ENCODE data around the gene ATXN3L.
"Not testable (repeated sequence)": the region's sequence is repeated elsewhere in the genome, so short reads cannot be mapped to it uniquely, and the experiment has no call there.

ATXN3L gene

GRCh38 chrX:13305108-13305507, 14.7 kb downstream of the ATXN3L start:
- DNase-seq (ENCODE audit: low read depth), result no peak

GRCh38 chrX:13304052-13304451, 15.8 kb downstream of the ATXN3L start:
- DNase-seq (ENCODE audit: low read depth), result no peak

- not testable (repeated sequence) for DNase-seq (ENCODE audit: low read depth)
Measured at GRCh38 chrX:13303248-13303647, 16.6 kb downstream of the ATXN3L start.

- DNase-seq (ENCODE audit: low read depth), result no peak
Measured at GRCh38 chrX:13298836-13299235, 21.0 kb downstream of the ATXN3L start.

GRCh38 chrX:13295841-13296240, 24.0 kb downstream of the ATXN3L start:
- no peak for DNase-seq (ENCODE audit: low read depth)

GRCh38 chrX:13293700-13294099, 26.2 kb downstream of the ATXN3L start:
- DNase-seq (ENCODE audit: low read depth), result no peak

GRCh38 chrX:13290891-13291614, 28.8 kb downstream of the ATXN3L start:
- DNase-seq (ENCODE audit: low read depth), result no peak

- DNase-seq (ENCODE audit: low read depth), result no peak
Measured at GRCh38 chrX:13288671-13289070, 31.2 kb downstream of the ATXN3L start.

- DNase-seq (ENCODE audit: low read depth), result no peak
Measured at GRCh38 chrX:13287816-13288215, 32.0 kb downstream of the ATXN3L start.

GRCh38 chrX:13285693-13286092, 34.2 kb downstream of the ATXN3L start:
- DNase-seq (ENCODE audit: low read depth), result no peak

- no peak for DNase-seq (ENCODE audit: low read depth)
Measured at GRCh38 chrX:13285229-13285628, 34.6 kb downstream of the ATXN3L start.

GRCh38 chrX:13284570-13284969, 35.3 kb downstream of the ATXN3L start:
- no peak for DNase-seq (ENCODE audit: low read depth)

- no peak for DNase-seq (ENCODE audit: low read depth)
Measured at GRCh38 chrX:13283950-13284546, 35.8 kb downstream of the ATXN3L start.

GRCh38 chrX:13283512-13283911, 36.3 kb downstream of the ATXN3L start:
- no peak for DNase-seq (ENCODE audit: low read depth)

- no peak for DNase-seq (ENCODE audit: low read depth)
Measured at GRCh38 chrX:13281289-13281688, 38.6 kb downstream of the ATXN3L start.

- no peak for DNase-seq (ENCODE audit: low read depth)
Measured at GRCh38 chrX:13279279-13280018, 40.4 kb downstream of the ATXN3L start.

GRCh38 chrX:13277539-13277938, 42.3 kb downstream of the ATXN3L start:
- DNase-seq (ENCODE audit: low read depth), result no peak

- DNase-seq (ENCODE audit: low read depth), result no peak
Measured at GRCh38 chrX:13276991-13277390, 42.9 kb downstream of the ATXN3L start.

- no peak for DNase-seq (ENCODE audit: low read depth)
Measured at GRCh38 chrX:13275031-13275430, 44.8 kb downstream of the ATXN3L start.

GRCh38 chrX:13272426-13272825, 47.4 kb downstream of the ATXN3L start:
- no peak for DNase-seq (ENCODE audit: low read depth)

GRCh38 chrX:13271511-13271910, 48.3 kb downstream of the ATXN3L start:
- no peak for DNase-seq (ENCODE audit: low read depth)

GRCh38 chrX:13270360-13270759, 49.5 kb downstream of the ATXN3L start:
- no peak for DNase-seq (ENCODE audit: low read depth)

GRCh38 chrX:13268874-13269273, 51.0 kb downstream of the ATXN3L start:
- DNase-seq (ENCODE audit: low read depth), result no peak

Data from stimulated activated CD8-positive, alpha-beta memory T cell treated with anti-CD3 and anti-CD28 coated beads, Interleukin-12 subunit alpha, Interleukin-12 subunit beta, amount 100 ng/mL, for 4 hours (primary cell).